Measurements from ENCODE around the gene MLLT6.

DNA sequence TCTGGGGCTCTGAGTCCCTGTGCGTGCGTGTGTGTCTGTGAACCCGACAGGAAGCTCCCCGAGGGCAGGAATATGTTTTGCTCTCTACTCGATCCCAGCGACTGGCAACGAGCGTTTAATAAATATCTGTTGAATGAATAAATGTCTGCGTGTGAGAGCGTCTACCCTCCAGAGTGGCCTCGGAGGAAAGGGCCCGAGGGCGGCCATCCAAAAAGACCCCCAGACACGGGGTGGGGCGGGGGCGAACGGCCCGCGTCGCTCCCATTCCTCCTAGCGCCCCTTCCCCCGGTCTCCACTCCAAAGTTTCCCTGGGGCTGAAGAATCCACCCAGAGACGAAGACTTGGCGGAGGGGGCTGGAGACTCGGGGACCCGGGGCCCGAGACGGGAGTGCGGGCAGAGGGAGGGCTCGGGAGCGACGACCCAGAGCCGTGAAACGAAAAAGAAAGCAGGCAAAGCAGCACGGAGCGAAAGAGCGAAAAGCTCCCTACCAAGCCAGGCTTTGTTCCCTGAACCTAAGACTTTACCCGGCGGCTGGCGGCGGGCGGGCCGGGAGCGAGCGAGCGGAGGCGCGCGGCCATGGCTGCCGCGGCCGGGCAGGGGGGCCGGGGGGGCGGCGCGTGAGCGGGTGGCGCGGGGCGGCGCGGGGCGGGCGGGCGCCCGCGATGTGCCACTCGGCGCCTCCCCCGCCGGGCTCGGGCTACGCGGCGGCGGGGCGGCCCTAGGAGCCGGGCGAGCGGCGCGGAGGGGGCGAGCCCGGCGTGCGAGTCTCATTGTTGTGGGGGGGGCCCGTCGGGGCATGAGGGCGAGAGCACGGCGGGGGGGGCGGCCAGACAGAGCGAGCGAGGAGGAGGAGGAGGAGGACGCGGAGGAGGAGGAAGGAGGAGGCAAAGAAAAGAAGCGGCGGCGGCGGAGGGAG, at the start of gene MLLT6:
- TF ChIP-seq, protein P1, sequence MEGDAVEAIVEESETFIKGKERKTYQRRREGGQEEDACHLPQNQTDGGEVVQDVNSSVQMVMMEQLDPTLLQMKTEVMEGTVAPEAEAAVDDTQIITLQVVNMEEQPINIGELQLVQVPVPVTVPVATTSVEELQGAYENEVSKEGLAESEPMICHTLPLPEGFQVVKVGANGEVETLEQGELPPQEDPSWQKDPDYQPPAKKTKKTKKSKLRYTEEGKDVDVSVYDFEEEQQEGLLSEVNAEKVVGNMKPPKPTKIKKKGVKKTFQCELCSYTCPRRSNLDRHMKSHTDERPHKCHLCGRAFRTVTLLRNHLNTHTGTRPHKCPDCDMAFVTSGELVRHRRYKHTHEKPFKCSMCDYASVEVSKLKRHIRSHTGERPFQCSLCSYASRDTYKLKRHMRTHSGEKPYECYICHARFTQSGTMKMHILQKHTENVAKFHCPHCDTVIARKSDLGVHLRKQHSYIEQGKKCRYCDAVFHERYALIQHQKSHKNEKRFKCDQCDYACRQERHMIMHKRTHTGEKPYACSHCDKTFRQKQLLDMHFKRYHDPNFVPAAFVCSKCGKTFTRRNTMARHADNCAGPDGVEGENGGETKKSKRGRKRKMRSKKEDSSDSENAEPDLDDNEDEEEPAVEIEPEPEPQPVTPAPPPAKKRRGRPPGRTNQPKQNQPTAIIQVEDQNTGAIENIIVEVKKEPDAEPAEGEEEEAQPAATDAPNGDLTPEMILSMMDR (IDR thresholded peaks at IDR 0.05), result no peak
- TF ChIP-seq TCF7L2 (IDR thresholded peaks at IDR 0.05; ENCODE audit: low read depth, low read length) (no peak), POLR2AphosphoS5 (IDR thresholded peaks at IDR 0.05; ENCODE audit: low read depth, low read length) (no peak)

Measured in Panc1 (cell line).